HFF-Myc (cell line): Measurements from ENCODE around the gene ALDH1L2.

ENCODE experiments used
- DNase-seq: peaks from one replicate; pipeline ENCODE4 v3.0.0-alpha.2; 2011; ENCODE audit warnings: low read depth; ENCODE audit errors: extremely low read depth
- H3K4me3 ChIP-seq: replicated peaks from 2 replicates; pipeline ENCODE4 v1.5.1; 2011; ENCODE audit warnings: low read depth, mild to moderate bottlenecking, control low read depth, low read length
- TF ChIP-seq, protein P1 (sequence below): IDR thresholded peaks from 2 replicates; pipeline ENCODE4 v1.5.1; 2012; ENCODE audit warnings: mild to moderate bottlenecking, low read depth, low read length, control low read depth; ENCODE audit errors: missing control alignments

Gene ALDH1L2

DNA sequence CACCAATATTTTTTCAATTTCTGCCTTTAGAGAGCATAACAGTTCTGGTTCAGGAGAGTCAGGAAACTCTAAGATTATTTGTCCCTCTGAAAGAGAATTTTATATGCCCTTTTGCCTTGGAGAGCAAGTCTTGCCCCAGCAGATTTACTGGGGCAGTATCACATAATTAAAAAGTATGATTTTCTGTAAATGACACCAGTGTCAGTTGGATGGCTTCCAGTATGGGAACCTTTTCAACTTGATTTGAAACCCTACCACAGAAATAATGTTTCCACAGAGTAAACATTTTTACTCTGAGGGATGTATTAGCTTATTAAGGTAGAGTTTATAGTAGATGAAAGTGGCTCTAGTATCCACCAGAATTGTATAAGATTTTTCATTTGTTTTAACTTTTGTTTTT, 82.8 kb downstream of the ALDH1L2 start:
- no peak for DNase-seq
- no peak overlapping the region for H3K4me3 ChIP-seq
- TF ChIP-seq, protein P1, sequence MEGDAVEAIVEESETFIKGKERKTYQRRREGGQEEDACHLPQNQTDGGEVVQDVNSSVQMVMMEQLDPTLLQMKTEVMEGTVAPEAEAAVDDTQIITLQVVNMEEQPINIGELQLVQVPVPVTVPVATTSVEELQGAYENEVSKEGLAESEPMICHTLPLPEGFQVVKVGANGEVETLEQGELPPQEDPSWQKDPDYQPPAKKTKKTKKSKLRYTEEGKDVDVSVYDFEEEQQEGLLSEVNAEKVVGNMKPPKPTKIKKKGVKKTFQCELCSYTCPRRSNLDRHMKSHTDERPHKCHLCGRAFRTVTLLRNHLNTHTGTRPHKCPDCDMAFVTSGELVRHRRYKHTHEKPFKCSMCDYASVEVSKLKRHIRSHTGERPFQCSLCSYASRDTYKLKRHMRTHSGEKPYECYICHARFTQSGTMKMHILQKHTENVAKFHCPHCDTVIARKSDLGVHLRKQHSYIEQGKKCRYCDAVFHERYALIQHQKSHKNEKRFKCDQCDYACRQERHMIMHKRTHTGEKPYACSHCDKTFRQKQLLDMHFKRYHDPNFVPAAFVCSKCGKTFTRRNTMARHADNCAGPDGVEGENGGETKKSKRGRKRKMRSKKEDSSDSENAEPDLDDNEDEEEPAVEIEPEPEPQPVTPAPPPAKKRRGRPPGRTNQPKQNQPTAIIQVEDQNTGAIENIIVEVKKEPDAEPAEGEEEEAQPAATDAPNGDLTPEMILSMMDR: no peak

DNA sequence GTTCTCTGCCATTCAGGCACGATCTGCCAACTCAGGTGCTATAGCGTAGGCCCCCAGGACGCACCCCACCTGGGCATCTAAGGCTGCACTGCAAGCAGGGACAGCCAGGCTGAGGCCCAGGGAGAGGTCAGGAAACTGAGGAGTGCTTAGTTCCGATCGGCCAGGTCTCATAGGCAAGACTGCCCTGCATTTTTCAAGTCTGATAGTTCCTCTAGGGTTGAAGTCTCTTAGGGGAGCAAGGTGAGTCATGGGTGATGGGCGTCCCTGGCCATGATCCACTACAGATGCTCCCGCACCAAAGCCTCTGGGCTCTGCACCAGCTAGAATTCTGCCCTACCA, 84.9 kb downstream of the ALDH1L2 start:
- H3K4me3 ChIP-seq: no peak overlapping the region
- TF ChIP-seq, protein P1: no peak
- no peak for DNase-seq

DNA sequence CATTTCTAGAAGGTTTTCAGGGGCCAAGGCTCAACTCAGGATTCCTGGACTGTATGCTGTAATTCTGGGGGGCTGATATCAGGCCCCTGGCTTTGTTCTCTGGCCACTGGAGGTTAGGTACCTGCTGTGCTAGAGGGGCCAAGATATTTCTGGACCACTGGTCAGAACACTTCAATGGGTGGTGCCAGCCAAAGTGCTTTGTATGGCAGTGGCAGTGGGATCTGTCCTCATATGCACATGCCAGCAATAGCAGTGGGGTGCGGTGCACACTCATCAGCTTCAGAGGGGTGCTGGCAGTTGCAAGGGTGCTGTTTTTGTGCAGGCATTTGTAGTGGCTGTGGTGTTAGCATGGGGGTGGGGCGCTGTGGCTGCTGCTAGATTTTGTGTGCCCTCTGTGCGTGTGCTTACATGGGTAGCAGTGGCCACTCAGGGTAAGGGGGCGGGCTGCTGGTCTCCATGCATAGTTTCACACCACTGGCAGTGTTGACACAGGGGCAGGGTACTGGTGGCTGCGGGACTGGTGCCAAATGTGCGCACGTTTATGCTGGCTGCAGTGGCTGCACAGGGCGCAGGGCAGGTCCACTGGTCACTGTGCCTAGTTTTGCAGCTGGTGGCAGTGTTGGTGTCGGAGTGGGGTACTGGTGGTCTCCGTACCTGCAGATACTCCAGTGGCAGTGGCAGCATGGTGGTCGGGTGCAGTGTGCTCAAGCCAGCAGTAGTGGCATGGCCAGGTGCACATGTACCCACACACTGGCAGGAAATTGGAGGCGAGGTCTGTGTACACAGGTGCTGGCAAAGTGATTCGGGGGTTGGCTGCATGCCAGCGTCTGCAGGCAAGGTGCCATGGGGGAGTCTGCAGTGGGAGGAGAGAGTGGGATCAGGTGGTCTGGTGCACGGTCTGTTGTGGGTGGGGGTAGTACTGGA, 85.6 kb downstream of the ALDH1L2 start:
- no peak for DNase-seq

DNA sequence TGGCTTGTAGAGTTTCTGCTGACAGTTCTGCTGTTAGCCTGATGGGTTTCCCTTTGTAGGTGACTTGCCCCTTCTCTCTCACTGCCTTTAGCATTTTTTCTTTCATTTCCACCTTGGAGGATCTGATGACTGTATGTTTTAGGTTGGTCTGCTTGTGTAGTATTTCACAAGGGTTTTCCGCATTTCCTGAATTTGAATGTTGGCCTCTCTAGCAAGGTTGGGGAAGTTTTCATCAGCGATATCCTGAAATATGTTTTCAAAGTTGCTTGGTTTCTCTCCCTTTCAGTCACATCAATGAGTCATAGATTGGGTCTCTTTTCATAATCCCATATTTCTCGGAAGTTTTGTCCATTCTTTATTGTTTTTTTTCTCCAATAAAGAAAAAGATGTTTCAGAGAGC, 86.7 kb downstream of the ALDH1L2 start:
- DNase-seq: no peak
- H3K4me3 ChIP-seq: no peak overlapping the region
- TF ChIP-seq, protein P1: no peak

More for the DNA sequence above, 85.6 kb downstream of the ALDH1L2 start:
- TF ChIP-seq, protein P1: no peak
- no peak overlapping the region for H3K4me3 ChIP-seq

DNA sequence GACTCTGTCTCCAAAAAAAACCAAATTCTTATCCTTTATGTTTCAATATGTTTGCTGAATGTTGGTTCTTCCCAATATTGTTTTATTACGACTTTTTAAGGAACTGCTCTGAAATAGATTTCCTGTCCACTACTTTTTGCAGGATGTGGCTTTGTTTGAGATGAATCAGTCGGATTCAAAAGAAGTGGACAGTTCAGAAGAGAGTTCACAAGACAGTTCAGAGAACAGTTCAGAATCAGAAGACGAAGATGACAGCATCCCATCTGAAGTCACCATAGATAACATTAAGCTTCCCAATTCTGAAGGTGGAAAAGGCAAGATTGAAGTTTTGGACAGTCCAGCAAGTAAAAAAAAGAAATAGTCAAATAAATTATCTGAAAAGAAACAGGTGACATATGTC, 89.9 kb downstream of the ALDH1L2 start:
- H3K4me3 ChIP-seq: no peak overlapping the region
- TF ChIP-seq, protein P1: no peak
- DNase-seq: no peak

DNA sequence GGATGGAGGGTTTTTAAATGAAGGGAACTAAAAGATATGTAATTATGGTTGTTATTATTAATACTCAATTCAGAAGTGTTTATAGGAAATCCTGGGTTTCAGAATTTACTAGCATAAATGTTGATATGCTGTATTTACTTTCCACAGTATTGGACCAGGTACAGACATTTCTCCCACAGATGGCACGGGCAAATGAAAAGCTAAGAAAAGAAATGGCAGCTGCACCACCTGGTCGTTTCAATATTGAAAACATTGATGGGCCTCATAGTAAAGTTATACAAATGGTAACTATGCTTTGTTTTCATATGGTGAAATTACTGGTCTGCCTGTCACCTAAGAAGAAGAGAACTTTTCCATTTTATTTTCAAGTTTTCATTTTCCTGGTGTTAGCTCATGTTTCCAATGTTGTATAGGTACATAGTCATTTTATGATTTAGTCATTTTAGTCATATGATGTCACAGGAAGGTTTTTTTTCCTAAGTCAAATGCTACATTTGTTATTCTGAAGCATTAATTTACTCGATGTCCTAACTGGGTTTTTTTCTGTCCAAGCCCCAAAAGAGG, 92.6 kb downstream of the ALDH1L2 start:
- H3K4me3 ChIP-seq: no peak overlapping the region
- TF ChIP-seq, protein P1: no peak
- DNase-seq: no peak
